Stimulated activated CD8-positive, alpha-beta memory T cell treated with anti-CD3 and anti-CD28 coated beads, Interleukin-12 subunit alpha, Interleukin-12 subunit beta, amount 100 ng/mL, for 4 hours (primary cell): Measurements from ENCODE around the gene CHST8.
"Not testable (repeated sequence)": the region's sequence is repeated elsewhere in the genome, so short reads cannot be mapped to it uniquely, and the experiment has no call there.

Source experiments
- DNase-seq: peaks from one replicate; pipeline ENCODE4 v3.0.0-alpha.2; 2020; ENCODE audit warnings: low read depth

The CHST8 gene

GRCh38 chr19:33812388-33813330, 190.9 kb downstream of the CHST8 start:
- DNase-seq = no peak

- no peak for DNase-seq
These were observed 191.8 kb downstream of the CHST8 start for GRCh38 chr19:33813391-33814101.

DNA sequence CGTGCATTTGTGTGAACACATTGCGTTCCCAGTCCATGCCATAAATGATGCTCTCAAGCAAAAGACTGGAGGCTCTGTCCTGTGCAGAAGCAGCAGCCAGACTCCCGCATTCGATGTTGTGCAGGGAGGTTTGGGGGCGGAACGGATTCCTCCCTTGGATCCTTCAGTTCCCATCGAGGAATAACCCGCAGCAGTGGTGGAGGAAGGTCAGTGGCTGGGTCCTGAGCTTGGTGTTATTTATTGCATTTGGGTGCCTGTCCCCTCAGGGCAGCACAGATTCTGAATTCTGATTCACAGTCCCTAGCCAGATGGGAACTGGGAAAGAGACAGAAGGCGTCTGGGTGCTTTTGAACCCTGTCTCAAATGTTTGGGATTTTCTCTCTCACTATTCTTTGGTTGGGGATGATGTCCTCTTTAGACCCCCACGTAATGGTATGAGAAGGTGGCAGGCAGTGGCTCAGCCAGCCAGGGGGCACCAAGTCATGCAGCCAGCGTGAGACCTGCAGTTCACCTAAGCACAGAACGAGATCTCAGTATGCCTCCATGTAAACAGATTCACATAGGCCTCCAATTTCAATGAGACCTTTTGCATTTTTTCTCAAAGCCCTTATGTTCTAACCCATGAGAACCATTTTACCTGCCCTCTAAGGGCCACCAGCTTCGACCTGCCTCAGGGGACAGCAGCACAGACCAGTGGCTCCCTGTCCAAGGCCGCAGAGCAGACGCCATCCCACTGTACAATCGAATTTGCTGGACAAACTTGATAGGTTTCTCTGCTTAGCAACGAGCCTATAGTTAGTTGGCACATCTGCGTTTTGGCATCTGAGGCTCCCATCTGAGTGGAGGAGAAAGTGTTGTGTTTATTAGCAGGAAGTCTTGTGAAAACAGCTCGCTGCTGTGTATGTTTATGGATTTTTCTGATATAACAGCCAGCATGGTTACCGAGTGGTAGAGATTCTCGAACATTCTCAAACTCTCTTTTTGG, 192.7 kb downstream of the CHST8 start:
- no peak for DNase-seq

DNA sequence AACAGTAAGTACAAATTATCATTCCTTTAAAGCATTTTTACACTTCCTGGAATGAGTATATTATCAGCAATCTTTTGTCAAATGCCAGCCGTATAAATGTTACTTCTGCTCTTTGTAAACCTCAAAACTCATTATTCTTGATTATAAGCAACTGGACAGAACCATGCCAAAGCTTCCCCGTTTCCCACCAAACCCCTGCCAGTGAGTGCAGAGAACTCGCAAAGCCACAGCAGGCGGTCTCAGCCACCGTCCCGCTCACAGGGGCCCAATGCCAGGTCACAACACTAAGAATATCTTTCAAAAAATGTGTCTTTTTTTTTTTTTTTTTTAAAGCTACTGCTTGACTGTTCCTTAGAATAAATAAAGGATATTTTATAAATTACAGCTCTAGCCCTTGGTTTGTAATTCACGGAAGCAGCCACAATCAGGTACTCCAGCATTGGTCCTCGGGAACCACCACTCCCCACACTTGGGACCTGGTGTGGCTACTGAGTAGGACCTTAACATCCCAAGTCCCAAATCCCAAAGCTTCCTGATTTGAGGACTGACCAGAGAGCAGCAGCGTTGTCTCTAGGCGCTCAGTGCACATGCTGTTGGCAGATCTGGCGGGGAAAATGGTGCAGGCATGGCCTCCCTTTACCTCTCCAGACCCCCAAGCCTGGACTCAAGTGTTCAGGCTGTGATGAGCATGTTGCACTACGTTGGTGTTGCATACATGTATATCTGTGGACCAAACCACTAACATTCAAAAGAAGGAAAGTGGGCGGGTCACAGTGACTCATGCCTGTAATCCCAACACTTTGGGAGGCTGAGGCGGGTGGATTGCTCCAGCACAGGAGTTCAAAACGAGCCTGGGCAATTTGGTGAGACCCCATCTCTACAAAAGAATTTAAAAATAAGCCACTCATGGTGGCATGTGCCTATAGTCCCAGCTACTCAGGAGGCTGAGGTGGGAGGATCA, 193.9 kb downstream of the CHST8 start:
- DNase-seq = no peak

DNA sequence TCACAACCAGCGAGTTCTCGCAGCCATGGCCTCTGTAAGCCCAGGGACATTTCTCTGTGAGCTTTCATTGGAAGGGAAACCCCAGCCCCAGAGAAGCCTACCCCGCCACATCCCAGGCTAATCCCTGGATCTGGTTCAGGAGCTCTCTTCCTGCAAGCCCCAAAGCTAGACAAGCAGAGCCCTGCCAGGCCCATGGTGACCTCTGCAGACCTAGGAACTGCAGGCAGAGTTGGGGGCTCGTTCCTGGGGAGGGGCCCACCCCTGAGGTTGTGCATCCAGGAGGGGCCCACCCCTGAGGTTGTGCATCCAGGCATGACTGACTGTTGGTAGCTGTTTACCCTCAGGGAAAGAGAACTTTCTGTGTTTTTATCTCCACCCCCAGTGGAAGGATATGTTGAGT, 196.7 kb downstream of the CHST8 start:
- DNase-seq = no peak

- DNase-seq = not testable (repeated sequence)
These were observed 197.3 kb downstream of the CHST8 start for GRCh38 chr19:33819078-33819477.

DNA sequence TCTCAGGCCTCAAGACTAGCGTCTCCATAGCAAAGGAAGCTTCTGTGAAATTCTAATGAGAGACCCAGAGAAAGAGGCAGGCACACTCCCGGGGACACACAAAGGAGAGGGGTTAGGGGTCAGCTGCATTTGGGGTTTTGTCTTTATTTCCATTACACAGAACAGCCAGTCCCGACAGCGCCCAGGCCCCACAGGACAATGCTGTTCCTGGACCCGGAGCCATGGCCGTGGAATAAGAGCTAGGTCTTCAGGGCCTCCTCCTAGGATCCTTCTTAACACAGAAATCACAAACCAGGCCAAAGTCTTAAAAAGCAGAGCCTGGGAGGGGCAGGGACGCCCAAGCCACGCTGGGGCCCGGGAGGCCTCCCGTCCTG, 197.7 kb downstream of the CHST8 start:
- DNase-seq = no peak

GRCh38 chr19:33819880-33820781, 198.4 kb downstream of the CHST8 start:
- peak; percentile 12 for DNase-seq

DNA sequence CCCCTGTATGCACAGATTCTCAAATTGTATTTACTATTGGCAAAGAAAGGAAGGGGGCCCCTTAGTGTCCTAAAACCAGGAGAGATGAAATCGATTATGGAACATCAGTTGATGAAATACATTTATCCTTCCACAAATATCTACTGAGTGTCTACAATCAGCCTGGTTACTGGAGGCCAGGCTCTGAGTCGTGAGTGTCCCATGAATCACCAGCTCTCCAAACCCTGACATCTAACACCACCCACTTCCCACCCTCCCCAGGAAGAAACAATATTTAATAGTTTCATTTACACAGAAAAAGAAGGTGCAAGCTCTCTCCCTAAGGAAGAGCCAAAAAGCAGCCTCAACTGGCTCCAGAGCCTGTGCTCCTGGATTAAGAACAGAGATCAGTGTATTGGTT, 200.1 kb downstream of the CHST8 start:
- DNase-seq = no peak
